H9 (cell line): ENCODE results near the gene FUT6. TPM values are rescaled to one million over a fixed set of nuclear protein-coding genes. Genes with fewer than 3 reads are reported as not detected.

Source experiments
- DNase-seq: peaks from one replicate; pipeline ENCODE4 v3.0.0-alpha.2; 2017
- H2AFZ ChIP-seq: one replicate; pipeline ENCODE4 v1.6.1; 2013; ENCODE audit warnings: mild to moderate bottlenecking, low read length, control low read depth, moderate library complexity
- H2AK5ac ChIP-seq: 2 replicates; pipeline ENCODE4 v1.6.1; 2013; ENCODE audit warnings: low read length, control low read depth, mixed read lengths; ENCODE audit not compliant: insufficient read length
- H2BK120ac ChIP-seq: one replicate; pipeline ENCODE4 v1.6.1; 2013; ENCODE audit warnings: low read depth, mild to moderate bottlenecking, low read length, control low read depth, inconsistent platforms; ENCODE audit not compliant: poor library complexity, severe bottlenecking
- H2BK12ac ChIP-seq: 2 replicates; pipeline ENCODE4 v1.6.1; 2013; ENCODE audit warnings: low read length, control low read depth, mixed read lengths, low read depth; ENCODE audit not compliant: insufficient read length
- H2BK15ac ChIP-seq: 2 replicates; pipeline ENCODE4 v1.6.1; 2013; ENCODE audit warnings: low read depth, low read length, control low read depth
- H2BK20ac ChIP-seq: one replicate; pipeline ENCODE4 v1.6.1; 2013; ENCODE audit warnings: low read depth, mild to moderate bottlenecking, low read length, control low read depth, inconsistent platforms; ENCODE audit not compliant: poor library complexity, severe bottlenecking
- H2BK5ac ChIP-seq: 2 replicates; pipeline ENCODE4 v1.6.1; 2013; ENCODE audit warnings: low read length, control low read depth, mixed read lengths; ENCODE audit not compliant: insufficient read length
- H3K14ac ChIP-seq: 2 replicates; pipeline ENCODE4 v1.6.1; 2013; ENCODE audit warnings: low read length, control low read depth; ENCODE audit not compliant: insufficient read depth
- H3K18ac ChIP-seq: 2 replicates; pipeline ENCODE4 v1.6.1; 2013; ENCODE audit warnings: low read depth, mild to moderate bottlenecking, mixed read lengths, low read length, control low read depth; ENCODE audit not compliant: insufficient read length
- H3K23ac ChIP-seq: 2 replicates; pipeline ENCODE4 v1.6.1; 2013; ENCODE audit warnings: low read length, control low read depth, mixed read lengths, low read depth; ENCODE audit not compliant: insufficient read length
- H3K23me2 ChIP-seq: 2 replicates; pipeline ENCODE4 v1.6.1; 2013; ENCODE audit warnings: low read depth, mild to moderate bottlenecking, mixed read lengths, low read length, control low read depth; ENCODE audit not compliant: insufficient read length, poor library complexity, severe bottlenecking
- H3K27ac ChIP-seq: 2 replicates; pipeline ENCODE4 v1.5.1; 2013; ENCODE audit warnings: low read length, control low read depth, mixed read lengths, low read depth; ENCODE audit not compliant: insufficient read length
- H3K27me3 ChIP-seq: 2 replicates; pipeline ENCODE4 v1.6.1; 2013; ENCODE audit warnings: low read length, control low read depth, inconsistent platforms; ENCODE audit not compliant: insufficient read depth
- H3K4ac ChIP-seq: 2 replicates; pipeline ENCODE4 v1.6.1; 2013; ENCODE audit warnings: low read depth, mild to moderate bottlenecking, control low read depth, inconsistent platforms, low read length, moderate library complexity
- H3K4me1 ChIP-seq: 2 replicates; pipeline ENCODE4 v1.6.1; 2013; ENCODE audit warnings: low read length, control low read depth, inconsistent platforms; ENCODE audit not compliant: insufficient read depth
- H3K4me2 ChIP-seq: 2 replicates; pipeline ENCODE4 v1.6.1; 2013; ENCODE audit warnings: low read length, control low read depth, mixed read lengths; ENCODE audit not compliant: insufficient read length, insufficient read depth
- H3K56ac ChIP-seq: 2 replicates; pipeline ENCODE4 v1.6.1; 2013; ENCODE audit warnings: low read depth, mild to moderate bottlenecking, mixed read lengths, low read length, control low read depth; ENCODE audit not compliant: insufficient read length
- H3K79me1 ChIP-seq: 2 replicates; pipeline ENCODE4 v1.6.1; 2013; ENCODE audit warnings: low read depth, mild to moderate bottlenecking, moderate library complexity, low read length, control low read depth, inconsistent platforms; ENCODE audit not compliant: insufficient read depth, poor library complexity, severe bottlenecking
- H3K79me2 ChIP-seq: 2 replicates; pipeline ENCODE4 v1.6.1; 2013; ENCODE audit warnings: low read length, control low read depth, inconsistent platforms; ENCODE audit not compliant: insufficient read depth
- H3K9ac ChIP-seq: 2 replicates; pipeline ENCODE4 v1.6.1; 2013; ENCODE audit warnings: low read length, control low read depth, mixed read lengths; ENCODE audit not compliant: insufficient read length; ENCODE audit errors: extremely low read depth
- H3K9me3 ChIP-seq: one replicate; pipeline ENCODE4 v1.6.1; 2013; ENCODE audit warnings: low read depth, low read length, inconsistent platforms; ENCODE audit not compliant: control insufficient read depth
- H3T11ph ChIP-seq: one replicate; pipeline ENCODE4 v1.6.1; 2013; ENCODE audit warnings: mild to moderate bottlenecking, low read length, control low read depth, inconsistent platforms
- H4K20me1 ChIP-seq: one replicate; pipeline ENCODE4 v1.6.1; 2013; ENCODE audit not compliant: control insufficient read depth, insufficient read length, insufficient read depth
- H4K5ac ChIP-seq: 2 replicates; pipeline ENCODE4 v1.6.1; 2013; ENCODE audit warnings: low read depth, mild to moderate bottlenecking, mixed read lengths, low read length, control low read depth; ENCODE audit not compliant: insufficient read length
- H4K8ac ChIP-seq: replicated peaks from 2 replicates; pipeline ENCODE4 v1.6.1; 2013; ENCODE audit warnings: low read length, control low read depth, mixed read lengths, low read depth; ENCODE audit not compliant: insufficient read length
- H4K91ac ChIP-seq: 2 replicates; pipeline ENCODE4 v1.6.1; 2013; ENCODE audit warnings: low read depth, mild to moderate bottlenecking, moderate library complexity, mixed read lengths, low read length, control low read depth; ENCODE audit not compliant: insufficient read length
- H3K27ac Mint-ChIP-seq, 3 experiments: 2 replicates in 2 of 3; 3 replicates in 1 of 3; pipeline ENCODE4 v1.8.0; 2020 to 2021; ENCODE audit warnings: mixed read lengths in 3 of 3, mild to moderate bottlenecking in 1 of 3, moderate library complexity in 1 of 3
- H3K27me3 Mint-ChIP-seq: 2 replicates; pipeline ENCODE4 v1.8.0; 2021; ENCODE audit warnings: low read depth, mild to moderate bottlenecking, moderate library complexity, mixed read lengths
- H3K36me3 Mint-ChIP-seq, 3 experiments: 2 replicates in 2 of 3; 3 replicates in 1 of 3; pipeline ENCODE4 v1.8.0; 2020 to 2021; ENCODE audit warnings: low read depth in 3 of 3, mixed read lengths in 3 of 3; ENCODE audit not compliant: insufficient read depth in 1 of 3
- H3K4me1 Mint-ChIP-seq, 2 experiments: 2 replicates each; pipeline ENCODE4 v1.8.0; 2020; ENCODE audit warnings: mixed read lengths in 2 of 2
- H3K4me3 Mint-ChIP-seq, 2 experiments: 2 replicates in 1 of 2; 3 replicates in 1 of 2; pipeline ENCODE4 v1.8.0; 2020 to 2021; ENCODE audit warnings: mild to moderate bottlenecking in 2 of 2, mixed read lengths in 2 of 2, moderate library complexity in 1 of 2
- H3K9me3 Mint-ChIP-seq, 2 experiments: 2 replicates in 1 of 2; 3 replicates in 1 of 2; pipeline ENCODE4 v1.8.0; 2020; ENCODE audit warnings: mild to moderate bottlenecking in 2 of 2, mixed read lengths in 2 of 2, moderate library complexity in 1 of 2
- WGBS: extraction: QIAGEN DNeasy Blood & Tissue Kit; methylation state at CpG from one replicate; pipeline ENCODE4 v1.1.7; 2013; ENCODE audit warnings: missing lambda C conversion rate, low lambda C conversion rate, mixed read lengths; ENCODE audit not compliant: insufficient read length; ENCODE audit errors: extremely low coverage; 5-methylcytosine and 5-hydroxymethylcytosine counted together
- total RNA-seq: library from RNA; stranded (reverse); gene quantifications from 2 replicates; pipeline ENCODE4 v1.2.1, GENCODE V29; 2021
- TF ChIP-seq, protein P1 (sequence below): fragments of 200-600 bp; sonication (generic); conservative IDR thresholded peaks from 3 replicates; pipeline ENCODE4 v1.8.0; 2021; ENCODE audit warnings: antibody characterized with exemption, mild to moderate bottlenecking

The FUT6 gene
- total RNA-seq, 1 experiment from 2014 or later, result 0.13 TPM

- Histone ChIP-seq H3K14ac (no peak overlapping the region), H3K56ac (no peak overlapping the region), H3K4me2 (no peak overlapping the region), H2BK20ac (no peak overlapping the region), H2AFZ (no peak overlapping the region), H3K4me1 (no peaks in the 10 kb centered on the region), H4K91ac (no peak overlapping the region), H4K20me1 (no peaks in the 10 kb centered on the region), H3K79me1 (no peaks in the 10 kb centered on the region), H3K18ac (no peak overlapping the region), H2BK15ac (no peak overlapping the region), H3K9me3 (no peaks in the 10 kb centered on the region), H3K27ac (no peak overlapping the region), H3T11ph (no peak overlapping the region), H3K23me2 (no peaks in the 10 kb centered on the region), H4K8ac (no peak overlapping the region), H3K79me2 (no peaks in the 10 kb centered on the region), H3K27me3 (no peaks in the 10 kb centered on the region), H2BK5ac (no peak overlapping the region), H2BK120ac (no peak overlapping the region), H4K5ac (no peak overlapping the region), H2AK5ac (no peak overlapping the region), H3K9ac (no peak overlapping the region), H3K4ac (no peak overlapping the region), H2BK12ac (no peak overlapping the region), H3K23ac (no peak overlapping the region)
- Mint-ChIP-seq H3K27ac (no peak overlapping the region), H3K4me3 (no peak overlapping the region), H3K27me3 (peaks cover 29% of the 10 kb centered on the region), H3K4me1 (no peaks in the 10 kb centered on the region), H3K36me3 (no peaks in the 10 kb centered on the region), H3K9me3 (no peaks in the 10 kb centered on the region; a peak in 1 of 5 replicates)
- WGBS, result no CpG with 5 or more reads among the region's 20 CpGs
- no peak for DNase-seq
- TF ChIP-seq, protein P1, sequence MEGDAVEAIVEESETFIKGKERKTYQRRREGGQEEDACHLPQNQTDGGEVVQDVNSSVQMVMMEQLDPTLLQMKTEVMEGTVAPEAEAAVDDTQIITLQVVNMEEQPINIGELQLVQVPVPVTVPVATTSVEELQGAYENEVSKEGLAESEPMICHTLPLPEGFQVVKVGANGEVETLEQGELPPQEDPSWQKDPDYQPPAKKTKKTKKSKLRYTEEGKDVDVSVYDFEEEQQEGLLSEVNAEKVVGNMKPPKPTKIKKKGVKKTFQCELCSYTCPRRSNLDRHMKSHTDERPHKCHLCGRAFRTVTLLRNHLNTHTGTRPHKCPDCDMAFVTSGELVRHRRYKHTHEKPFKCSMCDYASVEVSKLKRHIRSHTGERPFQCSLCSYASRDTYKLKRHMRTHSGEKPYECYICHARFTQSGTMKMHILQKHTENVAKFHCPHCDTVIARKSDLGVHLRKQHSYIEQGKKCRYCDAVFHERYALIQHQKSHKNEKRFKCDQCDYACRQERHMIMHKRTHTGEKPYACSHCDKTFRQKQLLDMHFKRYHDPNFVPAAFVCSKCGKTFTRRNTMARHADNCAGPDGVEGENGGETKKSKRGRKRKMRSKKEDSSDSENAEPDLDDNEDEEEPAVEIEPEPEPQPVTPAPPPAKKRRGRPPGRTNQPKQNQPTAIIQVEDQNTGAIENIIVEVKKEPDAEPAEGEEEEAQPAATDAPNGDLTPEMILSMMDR, result no peak
These were observed 993 bp downstream of the FUT6 start for GRCh38 chr19:5838353-5839064.
